ENCODE data around the gene SLC25A20. TPM values are rescaled to one million over a fixed set of nuclear protein-coding genes. Genes with fewer than 3 reads are reported as not detected.
"Not testable (repeated sequence)": the region's sequence is repeated elsewhere in the genome, so short reads cannot be mapped to it uniquely, and the experiment has no call there.

Gene SLC25A20
- total and polyA plus RNA-seq, 8 donors, result 12.2 to 24.7 (median 13.7) TPM

GRCh38 chr3:48835650-48836366, 62.9 kb downstream of the SLC25A20 start:
- DNase-seq (no peak), ATAC-seq (no peak)
- peaks cover 0 to 7% of the 10 kb centered on the region in 2 donors for H3K4me1 ChIP-seq
- H3K9me3 ChIP-seq, result no peaks in the 10 kb centered on the region
- H3K27me3 ChIP-seq, result no peaks in the 10 kb centered on the region
- intact Hi-C loops (cut with DNase I), result no loop called here
- peaks cover 0 to 15% of the 10 kb centered on the region in 2 donors for H3K36me3 ChIP-seq
- H3K27ac ChIP-seq, result no peak overlapping the region
- H3K4me3 ChIP-seq, result no peak overlapping the region
- no peak for TF ChIP-seq CTCF (IDR thresholded peaks at IDR 0.05)

GRCh38 chr3:48832684-48833083, 66.0 kb downstream of the SLC25A20 start:
- H3K4me1 ChIP-seq, result no peaks in the 10 kb centered on the region
- ATAC-seq, result peak; percentile 52
- TF ChIP-seq CTCF (IDR thresholded peaks at IDR 0.05), result no peak

GRCh38 chr3:48830715-48831114, 68.0 kb downstream of the SLC25A20 start:
- Histone ChIP-seq H3K9me3 (no peaks in the 10 kb centered on the region), H3K27ac (no peak overlapping the region), H3K36me3 (no peaks in the 10 kb centered on the region), H3K27me3 (no peaks in the 10 kb centered on the region), H3K4me3 (no peak overlapping the region), H3K4me1 (no peaks in the 10 kb centered on the region)
- no peak for ATAC-seq
- no peak for DNase-seq
- TF ChIP-seq CTCF (IDR thresholded peaks at IDR 0.05), result no peak
- intact Hi-C loops (cut with DNase I), result no loop called here

More at GRCh38 chr3:48832684-48833083, 66.0 kb downstream of the SLC25A20 start:
- intact Hi-C loops (cut with DNase I), result no loop called here
- no peak for DNase-seq
- Histone ChIP-seq H3K27me3 (no peaks in the 10 kb centered on the region), H3K36me3 (peaks cover 0 to 2% of the 10 kb centered on the region in 2 donors), H3K9me3 (no peaks in the 10 kb centered on the region), H3K4me3 (no peak overlapping the region), H3K27ac (no peak overlapping the region)

GRCh38 chr3:48829525-48829924, 69.2 kb downstream of the SLC25A20 start:
- H3K4me1 ChIP-seq; H3K27me3 ChIP-seq; ATAC-seq; DNase-seq; H3K9me3 ChIP-seq; intact Hi-C loops (cut with DNase I); H3K27ac ChIP-seq; H3K36me3 ChIP-seq; H3K4me3 ChIP-seq: not testable (repeated sequence)

GRCh38 chr3:48827874-48828273, 70.8 kb downstream of the SLC25A20 start:
- H3K4me1 ChIP-seq; ATAC-seq; H3K9me3 ChIP-seq; DNase-seq; H3K27ac ChIP-seq; H3K4me3 ChIP-seq; H3K36me3 ChIP-seq; H3K27me3 ChIP-seq; intact Hi-C loops (cut with DNase I): not testable (repeated sequence)

- Histone ChIP-seq H3K27ac (no peak overlapping the region), H3K9me3 (no peaks in the 10 kb centered on the region), H3K36me3 (no peaks in the 10 kb centered on the region), H3K4me3 (no peak overlapping the region), H3K4me1 (no peaks in the 10 kb centered on the region), H3K27me3 (no peaks in the 10 kb centered on the region)
- intact Hi-C loops (cut with DNase I), result no loop called here
- DNase-seq, result no peak
- no peak for TF ChIP-seq CTCF (IDR thresholded peaks at IDR 0.05)
- no peak for ATAC-seq
These were observed 72.2 kb downstream of the SLC25A20 start for GRCh38 chr3:48826451-48826850.
